Activated CD8-positive, alpha-beta T cell treated with anti-CD3 and anti-CD28 coated beads for 36 hours (primary cell): Measurements from ENCODE around the gene ROPN1L. TPM values are rescaled to one million over a fixed set of nuclear protein-coding genes. Genes with fewer than 3 reads are reported as not detected.

ENCODE experiments used
- ATAC-seq: fragments of 200-7000 bp; cut with Tn5 transposase; one replicate; pipeline ENCODE4 v1.10.0; 2021; ENCODE audit warnings: mild to moderate bottlenecking, moderate library complexity
- CTCF ChIA-PET: fragments of 350-600 bp; sonication (Branson Sonifier 250); formaldehyde crosslinking; loops from one replicate; lab custom pipeline; 2021; ENCODE audit warnings: antibody characterized with exemption; lab: Charles Lee
- POLR2A ChIA-PET: fragments of 350-600 bp; sonication (Branson Sonifier 250); formaldehyde crosslinking; loops from one replicate; lab custom pipeline; 2021; ENCODE audit warnings: antibody characterized with exemption; lab: Charles Lee
- DNase-seq: peaks from one replicate; pipeline ENCODE4 v3.0.0-alpha.2; 2020
- H3K27ac Mint-ChIP-seq: one replicate; pipeline ENCODE4 v1.8.0; 2021; ENCODE audit warnings: mild to moderate bottlenecking, mixed read lengths
- H3K27me3 Mint-ChIP-seq: one replicate; pipeline ENCODE4 v1.8.0; 2021; ENCODE audit warnings: mixed read lengths
- H3K36me3 Mint-ChIP-seq: one replicate; pipeline ENCODE4 v1.8.0; 2021; ENCODE audit warnings: low read depth, mixed read lengths
- H3K4me1 Mint-ChIP-seq: one replicate; pipeline ENCODE4 v1.8.0; 2021; ENCODE audit warnings: low read depth, mixed read lengths
- H3K4me3 Mint-ChIP-seq: one replicate; pipeline ENCODE4 v1.8.0; 2021; ENCODE audit warnings: mild to moderate bottlenecking, moderate library complexity, mixed read lengths
- H3K9me3 Mint-ChIP-seq: one replicate; pipeline ENCODE4 v1.8.0; 2021; ENCODE audit warnings: mixed read lengths
- CTCF ChIP-seq: fragments of 200-600 bp; IDR thresholded peaks from one replicate; pipeline ENCODE4 v1.8.0; 2022; ENCODE audit warnings: antibody characterized with exemption, mild to moderate bottlenecking
- intact Hi-C: fragments of 100-400 bp; cut with micrococcal nuclease; formaldehyde crosslinking; loops from one replicate; pipeline ENCODE4 v1.10.0; 2022
- total RNA-seq, 2 experiments: library from RNA; stranded (reverse); gene quantifications; one replicate each; pipeline ENCODE4 v1.2.3, GENCODE V29; 2021

Gene ROPN1L
- total RNA-seq, 2 experiments from 2014 or later, result not detected

GRCh38 chr5:10482791-10483530 is 41.3 kb downstream of the ROPN1L start:
- Mint-ChIP-seq H3K27me3 (no peaks in the 10 kb centered on the region), H3K9me3 (no peaks in the 10 kb centered on the region), H3K36me3 (no peaks in the 10 kb centered on the region), H3K27ac (no peak overlapping the region), H3K4me3 (no peak overlapping the region), H3K4me1 (no peaks in the 10 kb centered on the region)
- ChIA-PET CTCF (no interaction called here), POLR2A (no interaction called here)
- intact Hi-C loops, result no loop called here
- no peak for TF ChIP-seq CTCF
- DNase-seq (no peak), ATAC-seq (no peak)

GRCh38 chr5:10484774-10485141 is 43.1 kb downstream of the ROPN1L start:
- Mint-ChIP-seq H3K9me3 (no peaks in the 10 kb centered on the region), H3K4me3 (no peak overlapping the region), H3K36me3 (no peaks in the 10 kb centered on the region), H3K27me3 (peaks cover 1% of the 10 kb centered on the region), H3K27ac (no peak overlapping the region), H3K4me1 (peaks cover 9% of the 10 kb centered on the region)
- ChIA-PET CTCF (no interaction called here), POLR2A (no interaction called here)
- ATAC-seq, result no peak
- intact Hi-C loops, result no loop called here
- no peak for DNase-seq
- TF ChIP-seq CTCF, result no peak

GRCh38 chr5:10485142-10485795 is 43.6 kb downstream of the ROPN1L start:
- Mint-ChIP-seq H3K27me3 (peaks cover 1% of the 10 kb centered on the region), H3K9me3 (no peaks in the 10 kb centered on the region), H3K36me3 (no peaks in the 10 kb centered on the region), H3K4me1 (peaks cover 14% of the 10 kb centered on the region), H3K27ac (no peak overlapping the region), H3K4me3 (no peak overlapping the region)
- POLR2A ChIA-PET, result no interaction called here
- intact Hi-C loops, result no loop called here
- ATAC-seq, result peak; percentile 50
- no peak for TF ChIP-seq CTCF
- peak; percentile 26 for DNase-seq
- CTCF ChIA-PET, result no interaction called here

DNA sequence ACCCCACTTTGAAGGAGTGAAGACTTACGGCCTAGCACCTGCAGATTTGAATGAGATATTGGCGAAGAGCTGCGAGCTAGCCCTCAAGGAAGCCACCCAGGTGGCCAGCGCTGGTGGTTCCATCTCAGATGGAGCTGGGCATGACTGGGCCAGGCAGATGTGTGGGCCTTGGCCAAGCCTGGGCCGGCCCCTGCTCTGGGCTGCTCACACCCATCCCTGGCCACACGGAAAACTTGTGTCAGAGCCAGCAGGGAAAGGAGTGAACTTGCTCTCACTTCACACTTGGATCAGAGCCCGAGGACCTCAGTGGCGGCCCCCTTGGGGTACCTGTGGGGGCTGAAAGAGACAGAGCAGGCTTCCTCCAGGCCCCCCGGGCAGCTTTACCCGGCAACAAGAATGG is 44.2 kb downstream of the ROPN1L start:
- ATAC-seq (no peak), DNase-seq (no peak)
- no peak for TF ChIP-seq CTCF
- no peak overlapping the region for H3K27ac Mint-ChIP-seq
- no peaks in the 10 kb centered on the region for H3K36me3 Mint-ChIP-seq
- POLR2A ChIA-PET, result no interaction called here
- intact Hi-C loops, result no loop called here
- peaks cover 1% of the 10 kb centered on the region for H3K27me3 Mint-ChIP-seq
- H3K4me3 Mint-ChIP-seq, result no peak overlapping the region
- CTCF ChIA-PET, result no interaction called here
- no peaks in the 10 kb centered on the region for H3K9me3 Mint-ChIP-seq
- H3K4me1 Mint-ChIP-seq, result peaks cover 17% of the 10 kb centered on the region
